HG02678 (cell line): ENCODE data around the gene OBP2B.
"Not testable (repeated sequence)": the region's sequence is repeated elsewhere in the genome, so short reads cannot be mapped to it uniquely, and the experiment has no call there.

Experiments used
- ATAC-seq: cut with Tn5 transposase; IDR thresholded peaks from one replicate; pipeline ENCODE4 v1.9.1; 2021; ENCODE audit warnings: mild to moderate bottlenecking, moderate library complexity; ENCODE audit not compliant: unreplicated experiment

Gene OBP2B

GRCh38 chr9:133223159-133223756 lies 14.2 kb upstream of the OBP2B start:
- ATAC-seq: not testable (repeated sequence)

- not testable (repeated sequence) for ATAC-seq
Measured at GRCh38 chr9:133221994-133222393, 12.9 kb upstream of the OBP2B start.

- no peak for ATAC-seq
Measured at GRCh38 chr9:133221177-133221809, 12.2 kb upstream of the OBP2B start.

- not testable (repeated sequence) for ATAC-seq
Measured at GRCh38 chr9:133218049-133218975, 9.3 kb upstream of the OBP2B start.

GRCh38 chr9:133217333-133217988 lies 8.4 kb upstream of the OBP2B start:
- ATAC-seq: not testable (repeated sequence)

- not testable (repeated sequence) for ATAC-seq
Measured at GRCh38 chr9:133214276-133214675, 5.2 kb upstream of the OBP2B start.

- ATAC-seq: no peak
Measured at GRCh38 chr9:133210609-133211008, 1.6 kb upstream of the OBP2B start.

- no peak for ATAC-seq
Measured at GRCh38 chr9:133210202-133210532, 1.1 kb upstream of the OBP2B start.

GRCh38 chr9:133209327-133210201 lies 514 bp upstream of the OBP2B start:
- not testable (repeated sequence) for ATAC-seq

GRCh38 chr9:133208171-133208879 lies 725 bp downstream of the OBP2B start:
- ATAC-seq: not testable (repeated sequence)

- no peak for ATAC-seq
Measured at GRCh38 chr9:133207540-133208170, 1.4 kb downstream of the OBP2B start.

GRCh38 chr9:133207021-133207531 lies 2.0 kb downstream of the OBP2B start:
- ATAC-seq: no peak

- no peak for ATAC-seq
Measured at GRCh38 chr9:133205996-133206931, 2.8 kb downstream of the OBP2B start.

GRCh38 chr9:133205481-133205887 lies 3.6 kb downstream of the OBP2B start:
- not testable (repeated sequence) for ATAC-seq

GRCh38 chr9:133204993-133205336 lies 4.1 kb downstream of the OBP2B start:
- ATAC-seq: no peak

GRCh38 chr9:133204335-133204992 lies 4.6 kb downstream of the OBP2B start:
- no peak for ATAC-seq

- ATAC-seq: no peak
Measured at GRCh38 chr9:133203506-133204075, 5.5 kb downstream of the OBP2B start.
